ENCODE results near the gene TANC1. TPM values are rescaled to one million over a fixed set of nuclear protein-coding genes. Genes with fewer than 3 reads are reported as not detected.

The TANC1 gene
- total and polyA plus RNA-seq, 2 experiments from 2014 or later = 2.8 to 9.5 TPM

GRCh38 chr2:159042115-159042850 lies 73.8 kb downstream of the TANC1 start (continued):
- TF ChIP-seq ZNF462 (CRISPR knock-in tag; IDR thresholded peaks at IDR 0.05) (no peak), ETS1 (IDR thresholded peaks at IDR 0.05) (no peak), ZNF114 (CRISPR knock-in tag; IDR thresholded peaks at IDR 0.05) (no peak), EZH2phosphoT487 (IDR thresholded peaks at IDR 0.05; ENCODE audit: unreplicated experiment) (no peak)

GRCh38 chr2:159043710-159044109 lies 75.3 kb downstream of the TANC1 start:
- Histone ChIP-seq H3K4me3 (no peak overlapping the region), H4K20me1 (replicated peaks; ENCODE audit: insufficient read depth) (0 out of 2 replicates have a peak, but pooled peaks cover 2% of the 10 kb centered on the region), H3K9me2 (ENCODE audit: insufficient read depth) (no peaks in the 10 kb centered on the region), H3K36me3 (ENCODE audit: insufficient read depth) (no peaks in the 10 kb centered on the region), H3K79me2 (replicated peaks; ENCODE audit: insufficient read depth) (peaks cover 2% of the 10 kb centered on the region; the same call in 1 of the 2 replicates), H3K27ac (ENCODE audit: low read depth) (no peak overlapping the region), H3F3A (replicated peaks; ENCODE audit: low read depth) (no peaks in the 10 kb centered on the region), H3K4me1 (ENCODE audit: insufficient read depth) (peaks cover 6% of the 10 kb centered on the region; the same call in 1 of the 2 replicates), H2AFZ (no peak overlapping the region), H3K4me2 (no peak overlapping the region), H3K27me3 (ENCODE audit: insufficient read depth) (no peaks in the 10 kb centered on the region)
- Mint-ChIP-seq H3K27me3 (ENCODE audit: insufficient read depth, low read depth, poor library complexity) (no peaks in the 10 kb centered on the region), H3K36me3 (ENCODE audit: low read depth) (peaks cover 37% of the 10 kb centered on the region), H3K9me3 (peaks cover 40% of the 10 kb centered on the region), H3K27ac (no peak overlapping the region), H3K4me1 (peaks cover 23% of the 10 kb centered on the region), H3K4me3 (no peak overlapping the region)
- ATAC-seq (no peak), DNase-seq (ENCODE audit: low spot score) (no peak)
- TF ChIP-seq ETS1 (IDR thresholded peaks at IDR 0.05) (no peak), EZH2phosphoT487 (IDR thresholded peaks at IDR 0.05; ENCODE audit: unreplicated experiment) (no peak), CREB1 (CRISPR knock-in tag; IDR thresholded peaks at IDR 0.05; ENCODE audit: low read depth) (no peak), REST (IDR thresholded peaks at IDR 0.05; ENCODE audit: unreplicated experiment) (no peak)
